Activated CD4-positive, alpha-beta T cell treated with anti-CD3 and anti-CD28 coated beads, Interleukin-2, amount 10 ng/mL, durations not matched to agents 7 days and 5 days (primary cell): Measurements from ENCODE around the gene EVI5. TPM values are rescaled to one million over a fixed set of nuclear protein-coding genes. Genes with fewer than 3 reads are reported as not detected.

Experiments
- CTCF ChIA-PET: fragments of 350-600 bp; sonication (Branson Sonifier 250); formaldehyde crosslinking; loops from one replicate; lab custom pipeline; 2021; ENCODE audit warnings: antibody characterized with exemption; lab: Charles Lee
- POLR2A ChIA-PET: fragments of 350-600 bp; sonication (Branson Sonifier 250); formaldehyde crosslinking; loops from one replicate; lab custom pipeline; 2021; ENCODE audit warnings: antibody characterized with exemption; lab: Charles Lee
- DNase-seq: peaks from one replicate; pipeline ENCODE4 v3.0.0-alpha.2; 2020
- H3K27ac Mint-ChIP-seq: one replicate; pipeline ENCODE4 v1.8.0; 2021; ENCODE audit warnings: mild to moderate bottlenecking, moderate library complexity, mixed read lengths
- H3K27me3 Mint-ChIP-seq: one replicate; pipeline ENCODE4 v1.8.0; 2021; ENCODE audit warnings: mixed read lengths
- H3K36me3 Mint-ChIP-seq: one replicate; pipeline ENCODE4 v1.8.0; 2021; ENCODE audit warnings: low read depth, mixed read lengths
- H3K4me1 Mint-ChIP-seq: one replicate; pipeline ENCODE4 v1.8.0; 2021; ENCODE audit warnings: mixed read lengths
- H3K4me3 Mint-ChIP-seq: one replicate; pipeline ENCODE4 v1.8.0; 2021; ENCODE audit warnings: mild to moderate bottlenecking, moderate library complexity, mixed read lengths
- H3K9me3 Mint-ChIP-seq: one replicate; pipeline ENCODE4 v1.8.0; 2021; ENCODE audit warnings: mixed read lengths
- total RNA-seq, 2 experiments: library from RNA; stranded (reverse); gene quantifications; one replicate each; pipeline ENCODE4 v1.2.3, GENCODE V29; 2021

EVI5 gene
- total RNA-seq, 2 experiments from 2014 or later = 0.35 to 0.52 TPM

- Mint-ChIP-seq H3K9me3 (no peaks in the 10 kb centered on the region), H3K4me3 (peak overlapping the region; percentile 82), H3K27ac (peak overlapping the region; percentile 75), H3K27me3 (no peaks in the 10 kb centered on the region), H3K36me3 (peaks cover 61% of the 10 kb centered on the region), H3K4me1 (peaks cover 60% of the 10 kb centered on the region)
- DNase-seq = no peak
- POLR2A ChIA-PET = interaction anchor here (0.5 kb wide), 1 partner anchor 169 kb away, joined by 5 read pairs; no protein-coding TSS in a partner anchor
- CTCF ChIA-PET = interaction anchor here (0.5 to 1.7 kb wide), 4 partner anchors 29 to 807 kb away, joined by 3 read pairs; no protein-coding TSS in a partner anchor
These were observed 303.9 kb downstream of the EVI5 start for GRCh38 chr1:92480813-92481598.

- Mint-ChIP-seq H3K36me3 (peaks cover 68% of the 10 kb centered on the region), H3K27ac (peak overlapping the region; percentile 44), H3K4me3 (peak overlapping the region; percentile 38), H3K27me3 (no peaks in the 10 kb centered on the region), H3K4me1 (peaks cover 65% of the 10 kb centered on the region), H3K9me3 (no peaks in the 10 kb centered on the region)
- no peak for DNase-seq
- ChIA-PET POLR2A (interaction anchor here (0.5 kb wide), 1 partner anchor 168 kb away, joined by 5 read pairs; no protein-coding TSS in a partner anchor), CTCF (interaction anchor here (1.7 kb wide), 1 partner anchor 124 kb away, joined by 3 read pairs; no protein-coding TSS in a partner anchor)
These were observed 304.6 kb downstream of the EVI5 start for GRCh38 chr1:92480200-92480812.

- CTCF ChIA-PET = interaction anchor here (0.7 to 1.7 kb wide), 2 partner anchors 61 to 124 kb away, joined by 3 read pairs; no protein-coding TSS in a partner anchor
- Mint-ChIP-seq H3K36me3 (peaks cover 76% of the 10 kb centered on the region), H3K27me3 (no peaks in the 10 kb centered on the region), H3K27ac (peak overlapping the region; percentile 44), H3K9me3 (no peaks in the 10 kb centered on the region), H3K4me1 (peaks cover 72% of the 10 kb centered on the region), H3K4me3 (peak overlapping the region; percentile 38)
- POLR2A ChIA-PET = no interaction called here
- DNase-seq = no peak
These were observed 305.3 kb downstream of the EVI5 start for GRCh38 chr1:92479587-92479986.

- H3K4me1 Mint-ChIP-seq = peaks cover 83% of the 10 kb centered on the region
- no peaks in the 10 kb centered on the region for H3K27me3 Mint-ChIP-seq
- peak overlapping the region; percentile 83 for H3K27ac Mint-ChIP-seq
- H3K4me3 Mint-ChIP-seq = peak overlapping the region; percentile 8
- no peak for DNase-seq
- POLR2A ChIA-PET = interaction anchor here (0.6 to 0.7 kb wide), 3 partner anchors 91 to 166 kb away, joined by 3 to 7 read pairs (median 3); no protein-coding TSS in a partner anchor
- peaks cover 85% of the 10 kb centered on the region for H3K36me3 Mint-ChIP-seq
- H3K9me3 Mint-ChIP-seq = no peaks in the 10 kb centered on the region
- CTCF ChIA-PET = interaction anchor here (0.5 to 1.4 kb wide), 10 partner anchors 10 to 163 kb away, joined by 3 to 5 read pairs (median 4); no protein-coding TSS in a partner anchor
These were observed 306.5 kb downstream of the EVI5 start for GRCh38 chr1:92478393-92478792.

GRCh38 chr1:92476071-92476631, 308.8 kb downstream of the EVI5 start:
- Mint-ChIP-seq H3K4me1 (peaks cover 81% of the 10 kb centered on the region), H3K9me3 (no peaks in the 10 kb centered on the region), H3K27ac (peak overlapping the region; percentile 52), H3K27me3 (no peaks in the 10 kb centered on the region), H3K36me3 (peaks cover 78% of the 10 kb centered on the region), H3K4me3 (peak overlapping the region; percentile 44)
- POLR2A ChIA-PET = interaction anchor here (0.6 to 1.4 kb wide), 3 partner anchors 49 to 64 kb away, joined by 3 to 4 read pairs (median 3); no protein-coding TSS in a partner anchor
- peak; percentile 65 for DNase-seq
- CTCF ChIA-PET = interaction anchor here (0.6 to 1.6 kb wide), 4 partner anchors 8 to 400 kb away, joined by 3 to 8 read pairs (median 4); partner anchors contain the start of gene GFI1

- no peak for DNase-seq
- ChIA-PET POLR2A (interaction anchor here (1.1 to 1.4 kb wide), 2 partner anchors 11 to 63 kb away, joined by 3 to 4 read pairs; partner anchors contain the start of gene GFI1), CTCF (interaction anchor here (1.2 to 2.2 kb wide), 6 partner anchors 10 to 162 kb away, joined by 3 to 31 read pairs (median 4); partner anchors contain the start of gene GFI1)
- no peak overlapping the region for H3K27ac Mint-ChIP-seq
- H3K9me3 Mint-ChIP-seq = no peaks in the 10 kb centered on the region
- peaks cover 79% of the 10 kb centered on the region for H3K36me3 Mint-ChIP-seq
- no peak overlapping the region for H3K4me3 Mint-ChIP-seq
- H3K4me1 Mint-ChIP-seq = peaks cover 83% of the 10 kb centered on the region
- no peaks in the 10 kb centered on the region for H3K27me3 Mint-ChIP-seq
These were observed 309.9 kb downstream of the EVI5 start for GRCh38 chr1:92475029-92475428.

- H3K27me3 Mint-ChIP-seq = no peaks in the 10 kb centered on the region
- POLR2A ChIA-PET = interaction anchor here (1.1 to 1.2 kb wide), 2 partner anchors 9 to 12 kb away, joined by 4 to 7 read pairs; partner anchors contain the start of gene GFI1
- peaks cover 74% of the 10 kb centered on the region for H3K36me3 Mint-ChIP-seq
- peak; percentile 25 for DNase-seq
- no peaks in the 10 kb centered on the region for H3K9me3 Mint-ChIP-seq
- H3K4me1 Mint-ChIP-seq = peaks cover 74% of the 10 kb centered on the region
- H3K27ac Mint-ChIP-seq = peak overlapping the region; percentile 74
- H3K4me3 Mint-ChIP-seq = no peak overlapping the region
- CTCF ChIA-PET = interaction anchor here (0.6 to 2.2 kb wide), 10 partner anchors 9 to 163 kb away, joined by 3 to 31 read pairs (median 4); partner anchors contain the start of gene GFI1
These were observed 311.0 kb downstream of the EVI5 start for GRCh38 chr1:92473781-92474495.

GRCh38 chr1:92470216-92470615, 314.7 kb downstream of the EVI5 start:
- no peak overlapping the region for H3K4me3 Mint-ChIP-seq
- no peaks in the 10 kb centered on the region for H3K9me3 Mint-ChIP-seq
- POLR2A ChIA-PET = no interaction called here
- H3K4me1 Mint-ChIP-seq = peaks cover 59% of the 10 kb centered on the region
- H3K36me3 Mint-ChIP-seq = peaks cover 48% of the 10 kb centered on the region
- no peaks in the 10 kb centered on the region for H3K27me3 Mint-ChIP-seq
- no peak overlapping the region for H3K27ac Mint-ChIP-seq
- DNase-seq = no peak
- CTCF ChIA-PET = interaction anchor here (0.6 kb wide), 1 partner anchor 15 kb away, joined by 3 read pairs; no protein-coding TSS in a partner anchor

GRCh38 chr1:92466683-92467352, 318.1 kb downstream of the EVI5 start:
- POLR2A ChIA-PET = no interaction called here
- Mint-ChIP-seq H3K4me1 (peaks cover 59% of the 10 kb centered on the region), H3K27ac (peak overlapping the region; percentile 72), H3K27me3 (no peaks in the 10 kb centered on the region), H3K9me3 (no peaks in the 10 kb centered on the region), H3K36me3 (peaks cover 32% of the 10 kb centered on the region), H3K4me3 (no peak overlapping the region)
- CTCF ChIA-PET = interaction anchor here (0.9 to 2.0 kb wide), 4 partner anchors 16 to 131 kb away, joined by 3 to 6 read pairs (median 4); no protein-coding TSS in a partner anchor
- no peak for DNase-seq

GRCh38 chr1:92465256-92465647, 319.7 kb downstream of the EVI5 start:
- CTCF ChIA-PET = interaction anchor here (0.6 to 2.0 kb wide), 6 partner anchors 9 to 165 kb away, joined by 3 to 6 read pairs (median 4); no protein-coding TSS in a partner anchor
- H3K9me3 Mint-ChIP-seq = no peaks in the 10 kb centered on the region
- H3K4me3 Mint-ChIP-seq = no peak overlapping the region
- peaks cover 24% of the 10 kb centered on the region for H3K36me3 Mint-ChIP-seq
- peaks cover 65% of the 10 kb centered on the region for H3K4me1 Mint-ChIP-seq
- H3K27me3 Mint-ChIP-seq = no peaks in the 10 kb centered on the region
- peak overlapping the region; percentile 62 for H3K27ac Mint-ChIP-seq
- POLR2A ChIA-PET = interaction anchor here (0.6 kb wide), 1 partner anchor 151 kb away, joined by 4 read pairs; no protein-coding TSS in a partner anchor
- DNase-seq = no peak
